ENCODE measurements around the gene KCNK5.

The KCNK5 gene

DNA sequence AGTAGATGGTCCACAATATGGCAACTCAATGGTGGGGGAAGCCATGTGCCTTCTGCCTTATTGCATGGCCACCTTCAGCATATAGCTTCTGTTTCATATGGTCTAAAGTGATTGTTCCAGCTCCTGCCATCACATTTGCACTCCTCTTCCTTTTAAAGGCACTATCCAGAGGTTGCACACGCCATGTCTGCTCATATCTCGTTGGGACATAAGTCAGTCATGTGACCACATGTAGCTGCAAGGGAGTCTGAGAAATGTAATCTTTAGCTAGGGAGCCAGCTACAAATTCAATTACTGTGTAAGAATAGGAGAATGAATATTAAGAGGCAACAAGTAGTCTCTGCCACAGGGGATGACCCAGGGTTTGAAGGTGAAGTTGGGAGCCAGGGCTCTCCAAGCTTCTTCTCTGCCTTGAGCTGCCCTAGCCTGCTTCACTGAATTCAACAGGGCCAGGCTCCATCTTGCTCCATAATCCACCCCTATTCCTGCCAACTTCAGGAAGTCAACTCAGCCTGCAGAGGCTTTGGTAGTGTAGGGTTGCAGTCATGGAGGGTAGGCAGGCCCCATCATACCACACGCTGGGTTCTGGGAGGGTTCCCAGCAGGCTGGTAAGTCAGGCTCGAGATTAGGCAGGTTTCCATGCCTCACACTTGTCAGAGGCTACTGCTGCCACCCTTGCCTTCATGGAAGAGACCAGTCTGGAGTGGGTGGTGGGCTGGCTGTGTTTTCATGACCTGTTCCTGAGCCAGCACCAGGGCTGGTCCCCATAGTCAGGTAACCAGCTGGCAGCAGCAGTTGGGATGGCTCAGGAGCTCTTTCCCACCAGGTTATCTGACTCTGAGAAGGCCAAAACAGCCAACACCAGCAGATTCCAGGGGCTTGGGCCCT is 57.5 kb downstream of the KCNK5 start:
- DNase-seq (ENCODE audit: low spot score), result no peak

DNA sequence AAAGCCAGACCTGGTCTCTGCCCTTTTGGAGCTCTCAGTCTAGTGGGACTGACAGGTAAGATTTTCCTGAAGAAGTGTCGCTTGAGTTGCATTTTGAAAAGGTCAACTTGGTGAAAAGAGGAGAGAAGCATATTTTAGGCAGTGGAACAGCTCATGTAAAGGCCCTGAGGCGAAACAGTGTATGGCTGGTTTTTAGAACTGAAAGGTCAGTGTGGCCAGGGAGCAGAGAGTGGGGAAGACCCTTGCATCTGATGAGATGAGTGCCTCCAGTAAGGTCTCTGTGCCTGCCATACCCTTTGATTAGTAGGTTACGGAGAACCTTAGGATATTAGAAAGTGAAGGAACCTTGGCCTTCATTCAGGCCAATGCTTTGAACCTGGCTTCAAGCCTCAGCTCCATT is 58.4 kb downstream of the KCNK5 start:
- no peak for DNase-seq (ENCODE audit: low spot score)

DNA sequence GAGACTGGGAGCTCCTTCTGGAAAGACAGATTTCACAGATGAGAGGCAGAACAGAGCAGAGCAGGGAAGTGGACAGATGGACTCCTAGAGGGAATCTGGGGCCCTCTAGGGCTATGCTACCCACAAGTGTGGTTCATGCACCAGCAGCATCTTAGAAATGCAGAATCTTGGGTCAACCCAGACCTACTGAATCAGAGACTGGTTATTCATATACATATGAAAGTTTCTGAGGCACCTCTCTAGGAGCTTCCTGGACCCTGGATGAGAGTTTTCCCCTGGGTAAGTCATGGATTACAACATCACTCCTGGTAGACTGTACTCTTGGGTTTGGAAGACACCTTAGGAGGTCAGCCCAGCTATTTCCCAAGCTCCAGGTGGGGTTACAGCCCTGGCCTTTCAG is 58.9 kb downstream of the KCNK5 start:
- DNase-seq (ENCODE audit: low spot score), result no peak

DNA sequence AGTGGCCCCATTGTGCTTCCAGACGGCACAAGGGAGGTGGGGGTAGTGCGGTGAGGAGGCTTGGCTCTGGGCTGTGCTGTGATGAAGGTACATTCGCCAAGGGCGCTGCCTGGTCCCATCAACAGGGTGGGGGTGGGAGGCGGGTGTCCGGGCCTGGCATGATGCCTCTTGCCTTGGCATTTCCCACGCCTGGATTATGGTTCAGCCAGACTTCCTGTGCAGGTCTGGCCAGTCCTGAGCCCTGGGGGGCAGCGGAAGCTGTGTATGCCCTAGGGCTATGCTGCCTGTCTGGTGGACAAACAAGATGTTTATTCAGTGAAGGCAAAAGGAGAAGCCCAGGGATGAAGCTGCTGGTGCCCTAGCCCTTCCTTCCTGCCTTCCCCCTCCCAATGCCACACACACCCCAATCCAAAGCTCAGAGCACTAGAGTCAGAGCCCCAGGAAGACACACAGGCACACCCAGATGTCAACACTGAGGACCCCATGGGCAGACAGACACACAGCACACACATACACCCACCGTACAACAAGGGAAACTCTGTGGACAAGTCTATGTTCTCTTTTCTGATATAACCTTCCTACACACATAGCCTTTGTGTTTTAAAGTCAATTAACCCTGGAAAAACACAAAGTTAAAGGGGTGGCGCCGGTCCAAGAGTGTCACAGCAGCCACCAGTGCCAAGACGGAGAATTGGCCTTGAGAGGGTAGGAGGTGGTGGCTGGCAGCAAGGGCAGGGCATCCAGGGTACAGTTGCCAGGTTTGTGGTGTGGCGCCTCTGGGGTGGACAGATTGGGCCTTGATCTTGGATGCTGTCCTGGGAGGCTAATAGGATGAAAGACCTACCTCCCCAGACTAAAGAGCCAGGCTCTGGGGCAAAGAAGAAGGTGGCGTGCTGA is 59.6 kb downstream of the KCNK5 start:
- no peak for DNase-seq (ENCODE audit: low spot score)

DNA sequence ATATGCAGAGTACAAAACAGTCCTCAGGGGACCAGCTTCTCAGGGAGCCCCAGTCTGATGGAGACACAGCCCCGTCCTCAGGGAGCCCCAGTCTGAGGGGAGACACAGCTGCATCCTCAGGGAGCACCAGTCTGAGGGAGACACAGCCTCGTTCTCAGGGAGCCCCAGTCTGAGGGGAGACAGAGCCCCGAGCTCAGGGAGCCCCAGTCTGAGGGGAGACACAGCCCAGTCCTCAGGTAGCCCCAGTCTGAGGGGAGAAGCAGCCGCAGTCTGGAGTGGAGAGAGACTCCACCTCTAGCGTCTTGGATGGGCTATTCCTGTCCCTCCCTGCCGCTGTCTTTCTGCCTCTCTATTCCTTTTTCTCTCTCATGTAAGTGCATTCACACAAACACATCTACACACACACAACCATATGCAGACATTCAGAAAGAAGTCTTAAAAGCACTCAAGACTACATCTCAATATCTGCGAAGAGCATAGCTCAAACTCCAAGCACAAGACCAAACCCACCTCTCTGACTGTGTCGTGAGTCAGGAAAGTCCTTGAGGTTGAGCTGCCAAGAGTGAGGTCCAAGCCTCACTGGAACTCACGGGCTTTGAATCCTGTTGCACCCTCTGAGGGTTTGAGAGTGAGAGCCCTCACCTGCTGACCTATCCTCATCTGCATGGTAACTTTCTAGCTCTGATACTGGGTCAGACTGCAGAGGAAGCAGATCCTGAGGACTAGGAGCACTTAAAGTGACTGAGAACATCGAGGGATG is 61.2 kb downstream of the KCNK5 start:
- DNase-seq (ENCODE audit: low spot score), result no peak

DNA sequence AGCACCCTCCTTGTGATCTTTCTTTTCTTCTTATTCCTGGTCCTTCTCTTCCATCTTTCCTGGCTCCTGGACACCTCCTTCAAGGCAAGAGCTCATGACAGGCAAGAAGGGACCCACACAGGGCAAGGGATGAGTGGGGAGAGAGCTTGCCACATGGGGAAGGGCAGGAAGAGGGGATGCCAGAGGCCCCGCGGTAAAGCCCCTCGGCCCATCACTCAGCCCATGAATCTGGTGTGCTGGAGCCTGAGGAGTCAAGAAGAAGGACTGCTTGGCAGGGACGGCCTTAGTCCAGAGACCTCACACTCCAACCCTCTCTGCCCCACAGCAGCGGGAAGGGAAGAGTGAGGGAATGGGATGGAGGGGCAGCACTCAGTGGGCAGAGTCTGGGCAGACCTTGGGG is 62.0 kb downstream of the KCNK5 start:
- no peak for DNase-seq (ENCODE audit: low spot score)

DNA sequence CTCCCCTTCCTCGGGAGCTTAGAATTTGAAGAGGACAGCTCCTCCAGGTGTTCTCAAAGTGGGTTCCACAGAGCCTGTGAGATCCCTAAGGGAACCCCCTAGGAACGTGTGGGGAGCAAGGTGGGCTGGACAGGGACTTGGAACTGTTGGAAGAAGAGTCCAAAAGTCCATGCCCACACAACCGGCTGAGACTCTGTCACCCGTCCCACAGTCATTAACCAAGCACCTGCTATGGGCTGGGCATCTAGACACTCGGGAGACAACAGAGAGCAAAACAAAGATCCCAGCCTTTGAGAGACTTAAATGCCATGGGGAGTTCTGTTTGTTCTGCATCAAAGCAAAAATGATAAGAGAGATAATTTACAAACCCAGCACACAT is 62.4 kb downstream of the KCNK5 start:
- no peak for DNase-seq (ENCODE audit: low spot score)

DNA sequence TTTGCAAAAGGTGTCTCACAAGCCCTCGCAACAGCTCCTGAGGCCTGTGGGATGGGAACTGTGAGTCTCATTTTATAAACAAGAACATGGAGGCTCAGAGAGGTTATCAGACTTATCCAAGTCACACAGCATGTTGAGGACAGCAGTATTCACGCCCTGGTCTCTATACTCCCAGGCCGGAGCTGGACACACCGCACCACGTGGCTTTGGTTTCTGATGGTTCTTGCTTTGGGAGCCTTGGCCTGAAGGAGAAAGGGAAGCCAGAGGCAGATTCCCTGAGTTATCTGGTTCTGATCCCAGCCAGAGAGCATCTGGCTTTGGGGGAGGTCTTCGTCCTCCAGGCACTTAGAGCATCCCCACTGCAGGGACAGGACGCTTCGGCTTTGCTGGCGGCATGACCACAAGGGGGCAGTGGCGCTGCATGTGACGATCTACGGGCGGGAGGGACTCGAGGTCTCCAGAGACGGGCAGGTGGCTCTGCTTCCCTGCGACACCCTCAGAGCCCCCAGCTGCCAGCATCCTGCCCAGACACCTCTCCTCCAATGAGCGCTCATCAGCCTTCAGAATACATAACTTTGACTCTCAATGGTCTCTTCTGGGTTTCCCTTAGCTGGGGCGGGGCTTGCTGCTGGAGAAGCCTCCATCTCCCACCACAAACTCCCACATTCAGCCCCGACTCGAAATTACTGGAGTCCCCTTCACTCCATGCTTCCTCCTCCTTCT is 62.9 kb downstream of the KCNK5 start:
- DNase-seq (ENCODE audit: low spot score), result peak; percentile 55

DNA sequence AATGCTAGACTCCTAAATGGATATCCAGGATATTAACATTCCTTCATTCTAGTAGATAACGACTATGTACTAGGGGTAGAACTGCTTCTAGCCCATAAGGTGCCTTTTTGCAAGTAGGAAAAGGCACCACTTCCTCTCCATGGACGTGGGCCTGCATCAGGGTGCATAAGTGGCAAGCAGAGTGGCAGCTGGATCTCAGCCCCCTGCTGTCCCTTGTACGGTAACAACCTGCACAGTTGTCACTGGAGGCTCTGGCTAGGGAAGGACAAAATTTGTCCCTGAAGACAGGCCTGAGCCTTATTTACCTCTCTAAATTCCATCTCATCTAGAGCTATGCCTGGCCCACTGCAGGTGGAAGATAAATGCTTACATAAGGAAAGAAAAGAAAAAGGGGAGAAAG is 71.8 kb downstream of the KCNK5 start:
- no peak for DNase-seq (ENCODE audit: low spot score)

DNA sequence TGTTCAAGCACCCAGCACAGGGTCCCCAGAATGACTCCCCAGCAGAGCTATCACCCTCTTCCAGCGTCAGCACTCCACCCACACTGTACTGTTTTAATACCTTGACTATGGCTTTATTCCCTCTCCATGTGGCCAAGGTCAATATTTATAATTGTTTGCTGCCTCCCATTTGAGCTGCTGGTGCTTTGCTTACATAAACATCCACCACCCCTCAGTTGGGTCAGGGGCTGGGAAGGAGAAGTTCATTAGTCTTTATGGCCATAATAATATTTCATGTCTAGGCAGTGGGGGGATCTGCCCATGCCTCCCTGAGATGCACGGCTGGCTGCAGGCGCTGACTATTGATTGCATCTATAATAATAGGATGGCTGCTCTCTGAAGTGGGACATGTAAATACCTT is 72.5 kb downstream of the KCNK5 start:
- DNase-seq (ENCODE audit: low spot score), result no peak

DNA sequence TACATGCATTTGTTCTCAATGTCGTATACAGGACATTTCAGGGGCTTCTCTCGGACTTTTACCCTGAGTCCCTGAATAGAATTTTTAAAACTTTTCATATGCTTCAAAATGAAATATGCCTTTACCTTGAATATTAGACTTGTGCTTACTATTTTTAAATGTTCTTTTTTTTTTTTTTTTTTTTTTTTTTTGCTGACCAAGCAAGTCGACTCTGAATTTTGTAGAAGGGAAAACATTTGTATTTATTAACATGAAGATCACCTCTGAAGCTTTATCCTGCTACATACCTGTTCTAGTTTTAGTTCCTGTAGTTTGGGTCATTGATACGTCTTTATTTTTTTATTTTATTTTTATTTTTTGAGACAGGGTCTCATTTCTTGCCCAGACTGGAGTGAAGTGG is 74.6 kb downstream of the KCNK5 start:
- no peak for DNase-seq (ENCODE audit: low spot score)

DNA sequence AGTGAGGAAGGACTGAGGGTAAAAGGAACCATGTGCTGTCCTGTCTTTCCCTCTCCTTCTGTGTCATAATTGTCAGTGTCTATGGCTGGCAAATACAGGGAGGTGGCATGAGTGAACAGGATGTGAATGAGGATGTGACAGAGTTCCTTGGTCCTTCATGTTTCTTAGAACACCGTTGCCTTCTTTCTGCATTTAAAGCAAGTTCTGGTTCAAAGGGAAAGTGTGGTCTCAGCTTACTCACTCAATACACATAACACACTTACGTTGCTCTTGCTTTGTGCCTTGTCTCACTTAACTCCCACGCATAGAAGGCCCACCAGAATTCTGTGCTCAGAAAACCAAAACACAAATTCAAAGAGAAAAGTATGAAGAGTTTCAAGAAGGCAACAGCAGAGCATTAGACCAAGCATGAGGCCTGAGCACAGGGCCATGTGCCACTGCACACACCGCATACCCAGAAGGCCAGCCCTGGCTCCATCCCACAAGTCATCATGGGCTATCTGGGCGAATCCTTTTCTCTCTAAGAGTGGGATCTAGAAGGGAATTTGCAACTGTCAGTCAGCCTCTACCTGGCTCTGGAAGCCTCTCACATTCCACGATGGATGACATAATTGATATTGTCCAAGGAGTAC is 75.4 kb downstream of the KCNK5 start:
- no peak for DNase-seq (ENCODE audit: low spot score)

DNA sequence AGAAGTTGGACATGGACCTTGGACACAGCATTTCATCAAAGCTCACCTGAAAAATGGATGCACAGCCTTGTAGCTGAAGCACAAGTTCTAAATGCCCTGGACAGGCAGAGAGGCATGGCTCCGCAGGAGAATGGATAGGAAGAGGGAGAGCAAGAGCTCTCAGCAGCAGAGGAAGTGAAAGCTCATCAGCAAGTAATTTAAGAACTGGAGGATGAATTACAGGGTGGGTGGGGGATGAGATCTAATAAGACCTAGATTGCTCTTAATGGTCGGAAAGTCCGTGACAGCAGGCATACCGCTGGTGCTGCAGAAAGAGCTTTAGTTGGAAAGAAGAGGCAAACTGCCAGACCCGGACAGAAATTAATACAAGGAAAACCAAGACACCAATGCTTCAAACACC is 77.0 kb downstream of the KCNK5 start:
- DNase-seq (ENCODE audit: low spot score), result no peak

DNA sequence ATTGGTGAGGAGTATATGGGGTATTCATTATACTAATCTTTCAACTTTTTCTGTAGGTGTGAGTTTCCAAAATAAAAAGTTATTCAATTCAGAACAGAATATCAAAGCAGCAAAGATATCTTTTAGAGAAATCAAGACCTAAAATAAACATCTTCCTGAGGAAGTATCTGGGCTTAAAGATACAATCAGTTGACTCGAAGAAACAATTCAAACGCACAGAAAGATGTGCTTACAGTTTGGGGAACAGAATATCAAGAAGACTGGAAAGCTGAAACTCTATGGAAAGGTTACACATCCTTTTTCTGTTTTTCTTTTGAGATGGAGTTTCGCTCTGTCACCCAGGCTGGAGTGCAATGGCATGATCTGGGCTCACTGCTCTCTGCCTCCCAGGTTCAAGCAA is 78.1 kb downstream of the KCNK5 start:
- no peak for DNase-seq (ENCODE audit: low spot score)

DNA sequence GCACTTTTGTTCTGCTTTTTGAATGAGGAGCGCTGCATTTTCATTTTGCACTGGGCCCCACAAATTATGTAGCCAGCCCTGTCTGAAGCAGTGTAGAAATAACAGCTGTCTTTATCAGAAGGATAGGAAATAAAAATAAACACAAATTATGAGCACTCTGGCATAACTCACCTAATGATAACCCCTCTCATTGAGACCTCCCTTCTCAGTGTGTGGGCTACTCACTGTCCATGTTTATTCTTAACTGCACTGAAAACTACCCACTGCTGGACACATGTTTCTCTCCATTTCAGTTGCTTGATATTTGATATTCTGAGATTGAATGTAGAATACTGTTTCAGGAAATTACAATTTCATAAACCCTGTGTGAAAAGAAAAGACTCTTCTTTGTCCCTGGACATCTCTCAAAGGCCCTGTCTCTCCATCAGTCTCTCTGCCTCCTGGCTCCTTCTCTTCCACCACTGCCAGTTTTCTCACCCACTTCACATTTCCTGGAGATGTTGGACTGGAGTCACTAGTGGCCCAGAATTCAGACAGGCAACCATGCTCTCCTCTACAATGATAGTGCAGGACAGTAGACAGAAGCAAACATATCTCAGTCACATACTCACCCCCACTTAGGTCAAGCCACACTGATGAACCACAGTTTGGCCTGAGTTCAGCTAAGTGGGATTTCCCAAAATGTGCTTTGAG is 84.6 kb downstream of the KCNK5 start:
- no peak for DNase-seq (ENCODE audit: low spot score)

DNA sequence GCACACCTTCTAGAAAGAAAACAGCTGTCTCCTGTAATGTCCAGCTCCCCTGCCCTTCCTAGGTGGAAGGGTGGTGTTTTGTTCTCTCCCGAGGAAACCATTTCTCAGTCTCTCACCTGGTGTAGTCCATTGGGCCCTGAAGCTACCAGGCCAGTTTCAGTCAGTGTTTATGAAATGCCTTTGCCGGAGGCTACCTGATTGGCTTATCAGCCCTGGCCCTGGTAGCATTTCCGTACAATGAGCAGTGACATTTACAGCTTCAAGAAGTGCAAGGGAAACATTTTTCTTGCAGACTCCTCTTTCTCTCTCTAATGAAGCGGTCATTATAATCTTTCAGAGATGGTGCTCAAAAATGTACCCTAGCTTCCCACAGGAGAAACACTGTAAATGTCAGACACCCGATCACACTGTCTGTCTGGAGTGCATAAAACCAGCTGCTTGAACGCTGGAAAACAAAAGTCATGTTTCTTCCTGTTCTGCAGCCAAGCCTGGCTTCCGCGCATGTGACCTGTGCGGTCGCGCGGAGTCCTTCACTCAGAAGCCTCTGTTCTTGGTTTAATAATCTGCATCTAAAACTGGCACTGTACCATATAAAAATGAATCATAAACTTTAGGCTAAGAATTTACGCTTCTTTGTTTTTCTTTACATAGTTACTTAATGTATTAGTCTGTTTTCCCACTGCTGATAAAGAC is 85.9 kb downstream of the KCNK5 start:
- DNase-seq (ENCODE audit: low spot score), result no peak

DNA sequence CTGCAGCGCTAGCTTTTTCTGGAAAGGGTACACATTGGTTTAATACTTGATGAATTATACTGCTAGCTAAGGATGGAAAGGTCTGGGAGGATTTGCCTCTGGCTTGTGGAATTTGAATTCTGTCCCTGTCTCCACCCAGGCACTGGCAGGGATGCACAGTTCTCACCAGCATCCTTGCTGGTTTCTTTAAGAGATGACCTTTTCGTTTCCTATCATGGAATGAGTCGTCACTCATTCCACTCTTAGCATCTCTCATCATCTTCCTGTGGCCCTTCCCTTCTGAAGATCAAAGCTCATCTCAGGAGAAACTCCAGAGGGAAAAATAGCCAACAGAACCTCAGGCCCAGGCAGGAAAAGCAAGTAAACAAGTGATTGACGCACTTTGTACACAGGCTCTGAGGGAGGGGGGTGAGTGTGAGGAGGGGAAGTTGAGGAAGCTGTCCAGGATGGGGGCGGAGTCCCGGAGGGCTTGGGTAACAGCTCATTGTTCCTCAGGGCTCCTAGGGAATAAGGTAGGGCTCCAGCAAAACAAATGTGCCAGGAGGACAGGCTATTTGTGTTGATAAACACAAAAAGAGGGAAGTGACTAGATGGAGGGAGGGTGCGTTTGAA is 88.6 kb downstream of the KCNK5 start:
- no peak for DNase-seq (ENCODE audit: low spot score)

All from RKO (cell line).